Loucy (cell line): ENCODE data around the gene CDH4.

Experiments
- EZH2phosphoT487 ChIP-seq: fragments of 200-600 bp; IDR thresholded peaks from 2 replicates; pipeline ENCODE4 v1.6.1; 2018; ENCODE audit warnings: antibody characterized with exemption, mild to moderate bottlenecking, moderate library complexity, borderline replicate concordance
- TF ChIP-seq, protein P1 (sequence below): fragments of 200-600 bp; sonication (generic); conservative IDR thresholded peaks from 2 replicates; pipeline ENCODE4 v1.5.1; 2014; ENCODE audit warnings: mild to moderate bottlenecking, antibody characterized with exemption, low read length

DNA sequence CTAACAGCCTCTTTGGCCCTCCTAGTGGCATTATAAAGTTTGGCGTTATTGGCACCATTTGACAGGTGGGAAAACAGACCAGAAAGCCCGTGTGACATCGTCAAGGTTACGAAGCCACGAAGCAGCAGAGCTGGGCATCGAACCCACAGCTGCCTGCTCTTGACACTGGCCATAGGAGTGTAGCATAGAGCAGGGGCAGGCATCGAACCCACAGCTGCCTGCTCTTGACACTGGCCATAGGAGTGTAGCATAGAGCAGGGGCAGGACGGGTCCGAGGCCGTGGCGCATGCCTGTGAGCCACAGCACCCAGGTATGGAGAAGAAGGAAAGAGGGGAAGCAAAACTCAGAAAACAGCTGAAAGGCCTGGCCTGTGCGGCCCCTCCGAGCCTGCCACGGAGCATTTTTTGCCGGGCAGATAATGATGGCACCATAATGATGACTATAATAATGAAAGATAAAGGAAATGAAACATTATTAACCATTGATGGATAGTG, 33.1 kb downstream of the CDH4 start:
- TF ChIP-seq, protein P1, sequence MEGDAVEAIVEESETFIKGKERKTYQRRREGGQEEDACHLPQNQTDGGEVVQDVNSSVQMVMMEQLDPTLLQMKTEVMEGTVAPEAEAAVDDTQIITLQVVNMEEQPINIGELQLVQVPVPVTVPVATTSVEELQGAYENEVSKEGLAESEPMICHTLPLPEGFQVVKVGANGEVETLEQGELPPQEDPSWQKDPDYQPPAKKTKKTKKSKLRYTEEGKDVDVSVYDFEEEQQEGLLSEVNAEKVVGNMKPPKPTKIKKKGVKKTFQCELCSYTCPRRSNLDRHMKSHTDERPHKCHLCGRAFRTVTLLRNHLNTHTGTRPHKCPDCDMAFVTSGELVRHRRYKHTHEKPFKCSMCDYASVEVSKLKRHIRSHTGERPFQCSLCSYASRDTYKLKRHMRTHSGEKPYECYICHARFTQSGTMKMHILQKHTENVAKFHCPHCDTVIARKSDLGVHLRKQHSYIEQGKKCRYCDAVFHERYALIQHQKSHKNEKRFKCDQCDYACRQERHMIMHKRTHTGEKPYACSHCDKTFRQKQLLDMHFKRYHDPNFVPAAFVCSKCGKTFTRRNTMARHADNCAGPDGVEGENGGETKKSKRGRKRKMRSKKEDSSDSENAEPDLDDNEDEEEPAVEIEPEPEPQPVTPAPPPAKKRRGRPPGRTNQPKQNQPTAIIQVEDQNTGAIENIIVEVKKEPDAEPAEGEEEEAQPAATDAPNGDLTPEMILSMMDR: no peak
- no peak for TF ChIP-seq EZH2phosphoT487
